Stimulated activated CD4-positive, alpha-beta T cell treated with anti-CD3 and anti-CD28 coated beads, Interleukin-1b, Interleukin-23, amount 100 ng/mL, for 4 hours (primary cell): ENCODE measurements around the gene FCHSD2.
"Not testable (repeated sequence)": the region's sequence is repeated elsewhere in the genome, so short reads cannot be mapped to it uniquely, and the experiment has no call there.

Experiments used
- DNase-seq, 2 donors: peaks; one replicate each; pipeline ENCODE4 v3.0.0-alpha.2; 2020; ENCODE audit warnings: low read depth in 2 of 2

The FCHSD2 gene

GRCh38 chr11:72929256-72929655 lies 212.9 kb downstream of the FCHSD2 start:
- DNase-seq, result no peak

GRCh38 chr11:72927380-72927779 lies 214.7 kb downstream of the FCHSD2 start:
- no peak for DNase-seq

GRCh38 chr11:72926076-72926475 lies 216.0 kb downstream of the FCHSD2 start:
- no peak for DNase-seq

- DNase-seq, result no peak
These were observed 216.5 kb downstream of the FCHSD2 start for GRCh38 chr11:72925656-72926055.

- no peak for DNase-seq
These were observed 217.4 kb downstream of the FCHSD2 start for GRCh38 chr11:72924568-72925190.

GRCh38 chr11:72921028-72921716 lies 220.9 kb downstream of the FCHSD2 start:
- no peak for DNase-seq

- no peak for DNase-seq
These were observed 222.1 kb downstream of the FCHSD2 start for GRCh38 chr11:72920001-72920400.

- no peak for DNase-seq
These were observed 223.3 kb downstream of the FCHSD2 start for GRCh38 chr11:72918851-72919250.

- no peak for DNase-seq
These were observed 229.9 kb downstream of the FCHSD2 start for GRCh38 chr11:72912253-72912652.

GRCh38 chr11:72909558-72910388 lies 232.3 kb downstream of the FCHSD2 start:
- not testable (repeated sequence) for DNase-seq

- no peak for DNase-seq
These were observed 234.0 kb downstream of the FCHSD2 start for GRCh38 chr11:72908032-72908676.

GRCh38 chr11:72904016-72904415 lies 238.1 kb downstream of the FCHSD2 start:
- no peak for DNase-seq

GRCh38 chr11:72901374-72901773 lies 240.7 kb downstream of the FCHSD2 start:
- no peak for DNase-seq

GRCh38 chr11:72900013-72900412 lies 242.1 kb downstream of the FCHSD2 start:
- no peak for DNase-seq

GRCh38 chr11:72899238-72899637 lies 242.9 kb downstream of the FCHSD2 start:
- DNase-seq, result no peak

GRCh38 chr11:72897506-72897905 lies 244.6 kb downstream of the FCHSD2 start:
- DNase-seq, result no peak

GRCh38 chr11:72896431-72896830 lies 245.7 kb downstream of the FCHSD2 start:
- DNase-seq, result no peak

GRCh38 chr11:72890881-72891280 lies 251.2 kb downstream of the FCHSD2 start:
- no peak for DNase-seq

- DNase-seq, result no peak
These were observed 255.5 kb downstream of the FCHSD2 start for GRCh38 chr11:72886619-72887018.

- no peak for DNase-seq
These were observed 256.1 kb downstream of the FCHSD2 start for GRCh38 chr11:72885749-72886609.

- no peak for DNase-seq
These were observed 266.0 kb downstream of the FCHSD2 start for GRCh38 chr11:72876147-72876546.
